HepG2 (cell line): ENCODE results near the gene PTGR1. TPM values are rescaled to one million over a fixed set of nuclear protein-coding genes. Genes with fewer than 3 reads are reported as not detected.

ENCODE experiments used
- CEBPB ChIP-seq: IDR thresholded peaks from 2 replicates; pipeline ENCODE4 v1.6.1; 2011; ENCODE audit warnings: low read depth, low read length, improper control_type of control experiment, borderline replicate concordance
- ELF3 ChIP-seq: IDR thresholded peaks from 2 replicates; pipeline ENCODE4 v1.6.1; 2016; ENCODE audit warnings: missing genetic modification reagents, missing compliant biosample characterization
- FOXK2 ChIP-seq: fragments of 450-650 bp; IDR thresholded peaks from 2 replicates; pipeline ENCODE4 v1.6.1; 2016
- GATAD1 ChIP-seq: IDR thresholded peaks from 2 replicates; pipeline ENCODE4 v1.6.1; 2016; ENCODE audit warnings: missing genetic modification reagents, missing compliant biosample characterization
- HNRNPUL1 ChIP-seq: fragments of 200-400 bp; formaldehyde crosslinking; IDR thresholded peaks from 2 replicates; pipeline ENCODE4 v1.6.1; 2017; ENCODE audit warnings: low read depth, mild to moderate bottlenecking, low read length, moderate library complexity
- KAT7 ChIP-seq: IDR thresholded peaks from 2 replicates; pipeline ENCODE4 v1.6.1; 2018; ENCODE audit warnings: borderline replicate concordance, missing compliant biosample characterization
- PHB2 ChIP-seq: fragments of 450-650 bp; IDR thresholded peaks from 2 replicates; pipeline ENCODE4 v1.6.1; 2018; ENCODE audit not compliant: partially characterized antibody
- PHF8 ChIP-seq: sonication (generic); formaldehyde crosslinking; IDR thresholded peaks from 2 replicates; pipeline ENCODE4 v1.5.0; 2020; ENCODE audit warnings: missing genetic modification reagents
- SIN3A ChIP-seq: IDR thresholded peaks from 2 replicates; pipeline ENCODE4 v1.6.1; 2011; ENCODE audit warnings: low read depth, mild to moderate bottlenecking, control low read depth, low read length, borderline replicate concordance
- TARDBP ChIP-seq: sonication (generic); formaldehyde crosslinking; IDR thresholded peaks from 2 replicates; pipeline ENCODE4 v1.8.0; 2022; ENCODE audit warnings: mild to moderate bottlenecking, missing genetic modification reagents
- YY1 ChIP-seq: IDR thresholded peaks from 2 replicates; pipeline ENCODE4 v1.6.1; 2011; ENCODE audit warnings: low read length, low read depth, moderate library complexity, mild to moderate bottlenecking; ENCODE audit not compliant: insufficient read depth, insufficient replicate concordance
- ZNF724P ChIP-seq: sonication (generic); formaldehyde crosslinking; IDR thresholded peaks from 2 replicates; pipeline ENCODE4 v1.8.0; 2022; ENCODE audit warnings: missing genetic modification reagents, borderline replicate concordance
- ZSCAN31 ChIP-seq: sonication (generic); formaldehyde crosslinking; IDR thresholded peaks from 2 replicates; pipeline ENCODE4 v1.5.0; 2020; ENCODE audit warnings: low read depth, mild to moderate bottlenecking, missing genetic modification reagents
- polyA plus RNA-seq, 8 experiments: library from polyadenylated mRNA; depleted of rRNA in 3 of 8; stranded (reverse) in 7 of 8; unstranded in 1 of 8; fragments of >200 nt; fragmentation: Illumina TruSeq in 4 of 8; extraction: Trizol in 4 of 8; gene quantifications; 2 replicates each; pipeline versions ENCODE4 v1.2.1 to v1.2.3, GENCODE V29; 2011 to 2016; ENCODE audit warnings: low read depth in 4 of 8, missing spikeins in 1 of 8, mixed read lengths in 1 of 8; ENCODE audit not compliant: insufficient read depth in 1 of 8
- total RNA-seq, 5 experiments: library from RNA; depleted of rRNA; stranded (reverse); fragments of >200 nt; fragmentation: Illumina TruSeq; extraction: Trizol; gene quantifications; 2 replicates each; pipeline ENCODE4 v1.2.3, GENCODE V29; 2016; ENCODE audit warnings: low read depth in 1 of 5
- TF ChIP-seq, protein P1 (sequence below): sonication (generic); formaldehyde crosslinking; IDR thresholded peaks from 2 replicates; pipeline ENCODE4 v1.5.1; 2020; ENCODE audit warnings: mild to moderate bottlenecking, missing genetic modification reagents, moderate library complexity
- TF ChIP-seq, protein P2 (sequence below): sonication (generic); formaldehyde crosslinking; IDR thresholded peaks from 2 replicates; pipeline ENCODE4 v1.5.1; 2020; ENCODE audit warnings: missing genetic modification reagents, mild to moderate bottlenecking, borderline replicate concordance
- TF ChIP-seq, protein P3 (sequence below): sonication (generic); formaldehyde crosslinking; IDR thresholded peaks from 2 replicates; pipeline ENCODE4 v1.4.0; 2020; ENCODE audit warnings: missing genetic modification reagents
- TF ChIP-seq, protein P4 (sequence below): sonication (generic); formaldehyde crosslinking; IDR thresholded peaks from 2 replicates; pipeline ENCODE4 v1.4.0; 2020; ENCODE audit warnings: missing genetic modification reagents
- TF ChIP-seq, protein P5 (sequence below): sonication (generic); formaldehyde crosslinking; IDR thresholded peaks from 2 replicates; pipeline ENCODE4 v1.8.1; 2023; ENCODE audit warnings: missing genetic modification reagents, mild to moderate bottlenecking, borderline replicate concordance
- TF ChIP-seq, protein P6 (sequence below): sonication (generic); formaldehyde crosslinking; IDR thresholded peaks from 2 replicates; pipeline ENCODE4 v1.4.0; 2020; ENCODE audit warnings: mild to moderate bottlenecking, missing genetic modification reagents
- TF ChIP-seq, protein P7 (sequence below): sonication (generic); formaldehyde crosslinking; IDR thresholded peaks from 2 replicates; pipeline ENCODE4 v1.9.0; 2021; ENCODE audit warnings: missing genetic modification reagents, borderline replicate concordance
- TF ChIP-seq, protein P8 (sequence below): sonication (generic); formaldehyde crosslinking; IDR thresholded peaks from 2 replicates; pipeline ENCODE4 v1.9.0; 2021; ENCODE audit warnings: missing genetic modification reagents, mild to moderate bottlenecking, borderline replicate concordance

PTGR1 gene
- total and polyA plus RNA-seq, 2 of the 13 experiments (the other 11 are each of a cell fraction or from before 2014, with no cell fraction given) = 6.0 to 15.8 TPM

DNA sequence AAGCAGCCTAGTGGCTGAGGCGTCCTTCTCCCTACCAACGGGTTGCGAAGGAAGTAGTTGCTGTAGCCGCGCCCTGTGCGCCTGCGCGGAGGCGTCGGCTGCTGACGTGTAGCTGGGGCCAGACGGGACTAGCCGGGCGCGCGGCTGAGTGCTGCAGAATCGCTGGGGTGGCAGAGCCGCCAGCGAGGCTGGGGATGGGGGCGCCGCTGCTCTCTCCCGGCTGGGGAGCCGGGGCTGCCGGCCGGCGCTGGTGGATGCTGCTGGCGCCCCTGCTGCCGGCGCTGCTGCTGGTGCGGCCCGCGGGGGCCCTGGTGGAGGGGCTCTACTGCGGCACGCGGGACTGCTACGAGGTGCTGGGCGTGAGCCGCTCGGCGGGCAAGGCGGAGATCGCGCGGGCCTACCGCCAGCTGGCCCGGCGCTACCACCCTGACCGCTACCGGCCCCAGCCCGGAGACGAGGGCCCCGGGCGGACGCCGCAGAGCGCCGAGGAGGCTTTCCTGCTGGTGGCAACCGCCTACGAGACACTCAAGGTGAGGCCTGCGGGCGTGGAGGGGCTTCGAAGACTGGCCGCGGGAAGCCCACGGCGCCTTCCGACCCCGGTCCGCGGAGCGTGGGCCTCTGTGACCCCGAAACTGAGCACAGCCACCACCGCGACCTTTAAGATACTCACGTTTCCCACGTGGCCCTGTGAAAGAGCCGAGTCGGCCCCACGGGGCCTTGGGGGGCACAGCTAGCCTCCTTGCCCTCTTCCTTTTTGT is 31.9 kb upstream of the PTGR1 start, which contains the start of gene DNAJC25 (continued):
- TF ChIP-seq, protein P1, sequence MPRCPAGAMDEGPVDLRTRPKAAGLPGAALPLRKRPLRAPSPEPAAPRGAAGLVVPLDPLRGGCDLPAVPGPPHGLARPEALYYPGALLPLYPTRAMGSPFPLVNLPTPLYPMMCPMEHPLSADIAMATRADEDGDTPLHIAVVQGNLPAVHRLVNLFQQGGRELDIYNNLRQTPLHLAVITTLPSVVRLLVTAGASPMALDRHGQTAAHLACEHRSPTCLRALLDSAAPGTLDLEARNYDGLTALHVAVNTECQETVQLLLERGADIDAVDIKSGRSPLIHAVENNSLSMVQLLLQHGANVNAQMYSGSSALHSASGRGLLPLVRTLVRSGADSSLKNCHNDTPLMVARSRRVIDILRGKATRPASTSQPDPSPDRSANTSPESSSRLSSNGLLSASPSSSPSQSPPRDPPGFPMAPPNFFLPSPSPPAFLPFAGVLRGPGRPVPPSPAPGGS (CRISPR knock-in tag) = peak; percentile 85; the same call in 1 of the 2 replicates
- TF ChIP-seq, protein P2, sequence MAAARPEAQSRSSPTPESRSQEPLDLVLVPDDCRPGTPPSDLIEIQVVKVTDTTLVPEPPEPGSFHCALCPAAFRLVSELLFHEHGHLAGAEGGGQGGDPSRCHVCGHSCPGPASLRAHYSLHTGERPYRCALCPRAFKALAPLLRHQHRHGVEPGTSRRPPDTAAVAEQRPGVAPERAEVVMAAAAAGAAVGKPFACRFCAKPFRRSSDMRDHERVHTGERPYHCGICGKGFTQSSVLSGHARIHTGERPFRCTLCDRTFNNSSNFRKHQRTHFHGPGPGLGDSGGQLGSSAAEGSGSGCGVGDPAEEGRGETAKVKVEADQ = peak; percentile 78; the same call in 1 of the 2 replicates
- TF ChIP-seq ZSCAN31 (CRISPR knock-in tag) (peak; percentile 90), ELF3 (CRISPR knock-in tag) (no peak; the same call in none of the 2 replicates), CEBPB (no peak), GATAD1 (no peak), TARDBP (CRISPR knock-in tag) (no peak; the same call in 1 of the 2 replicates), KAT7 (CRISPR knock-in tag) (no peak), FOXK2 (no peak), YY1 (no peak), ZNF724P (peak; percentile 77; the same call in 1 of the 2 replicates), PHB2 (no peak), PHF8 (CRISPR knock-in tag) (peak; percentile 84), HNRNPUL1 (no peak), SIN3A (peak; percentile 86; the same call in 1 of the 2 replicates)
- TF ChIP-seq, protein P3, sequence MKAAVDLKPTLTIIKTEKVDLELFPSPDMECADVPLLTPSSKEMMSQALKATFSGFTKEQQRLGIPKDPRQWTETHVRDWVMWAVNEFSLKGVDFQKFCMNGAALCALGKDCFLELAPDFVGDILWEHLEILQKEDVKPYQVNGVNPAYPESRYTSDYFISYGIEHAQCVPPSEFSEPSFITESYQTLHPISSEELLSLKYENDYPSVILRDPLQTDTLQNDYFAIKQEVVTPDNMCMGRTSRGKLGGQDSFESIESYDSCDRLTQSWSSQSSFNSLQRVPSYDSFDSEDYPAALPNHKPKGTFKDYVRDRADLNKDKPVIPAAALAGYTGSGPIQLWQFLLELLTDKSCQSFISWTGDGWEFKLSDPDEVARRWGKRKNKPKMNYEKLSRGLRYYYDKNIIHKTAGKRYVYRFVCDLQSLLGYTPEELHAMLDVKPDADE (CRISPR knock-in tag) = no peak
- TF ChIP-seq, protein P4, sequence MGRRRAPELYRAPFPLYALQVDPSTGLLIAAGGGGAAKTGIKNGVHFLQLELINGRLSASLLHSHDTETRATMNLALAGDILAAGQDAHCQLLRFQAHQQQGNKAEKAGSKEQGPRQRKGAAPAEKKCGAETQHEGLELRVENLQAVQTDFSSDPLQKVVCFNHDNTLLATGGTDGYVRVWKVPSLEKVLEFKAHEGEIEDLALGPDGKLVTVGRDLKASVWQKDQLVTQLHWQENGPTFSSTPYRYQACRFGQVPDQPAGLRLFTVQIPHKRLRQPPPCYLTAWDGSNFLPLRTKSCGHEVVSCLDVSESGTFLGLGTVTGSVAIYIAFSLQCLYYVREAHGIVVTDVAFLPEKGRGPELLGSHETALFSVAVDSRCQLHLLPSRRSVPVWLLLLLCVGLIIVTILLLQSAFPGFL (CRISPR knock-in tag) = no peak
- TF ChIP-seq, protein P5, sequence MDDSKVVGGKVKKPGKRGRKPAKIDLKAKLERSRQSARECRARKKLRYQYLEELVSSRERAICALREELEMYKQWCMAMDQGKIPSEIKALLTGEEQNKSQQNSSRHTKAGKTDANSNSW (CRISPR knock-in tag) = no peak
- TF ChIP-seq, protein P6, sequence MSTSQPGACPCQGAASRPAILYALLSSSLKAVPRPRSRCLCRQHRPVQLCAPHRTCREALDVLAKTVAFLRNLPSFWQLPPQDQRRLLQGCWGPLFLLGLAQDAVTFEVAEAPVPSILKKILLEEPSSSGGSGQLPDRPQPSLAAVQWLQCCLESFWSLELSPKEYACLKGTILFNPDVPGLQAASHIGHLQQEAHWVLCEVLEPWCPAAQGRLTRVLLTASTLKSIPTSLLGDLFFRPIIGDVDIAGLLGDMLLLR (CRISPR knock-in tag) = peak; percentile 50; the same call in 1 of the 2 replicates
- TF ChIP-seq, protein P7, sequence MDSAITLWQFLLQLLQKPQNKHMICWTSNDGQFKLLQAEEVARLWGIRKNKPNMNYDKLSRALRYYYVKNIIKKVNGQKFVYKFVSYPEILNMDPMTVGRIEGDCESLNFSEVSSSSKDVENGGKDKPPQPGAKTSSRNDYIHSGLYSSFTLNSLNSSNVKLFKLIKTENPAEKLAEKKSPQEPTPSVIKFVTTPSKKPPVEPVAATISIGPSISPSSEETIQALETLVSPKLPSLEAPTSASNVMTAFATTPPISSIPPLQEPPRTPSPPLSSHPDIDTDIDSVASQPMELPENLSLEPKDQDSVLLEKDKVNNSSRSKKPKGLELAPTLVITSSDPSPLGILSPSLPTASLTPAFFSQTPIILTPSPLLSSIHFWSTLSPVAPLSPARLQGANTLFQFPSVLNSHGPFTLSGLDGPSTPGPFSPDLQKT (CRISPR knock-in tag) = no peak
- TF ChIP-seq, protein P8, sequence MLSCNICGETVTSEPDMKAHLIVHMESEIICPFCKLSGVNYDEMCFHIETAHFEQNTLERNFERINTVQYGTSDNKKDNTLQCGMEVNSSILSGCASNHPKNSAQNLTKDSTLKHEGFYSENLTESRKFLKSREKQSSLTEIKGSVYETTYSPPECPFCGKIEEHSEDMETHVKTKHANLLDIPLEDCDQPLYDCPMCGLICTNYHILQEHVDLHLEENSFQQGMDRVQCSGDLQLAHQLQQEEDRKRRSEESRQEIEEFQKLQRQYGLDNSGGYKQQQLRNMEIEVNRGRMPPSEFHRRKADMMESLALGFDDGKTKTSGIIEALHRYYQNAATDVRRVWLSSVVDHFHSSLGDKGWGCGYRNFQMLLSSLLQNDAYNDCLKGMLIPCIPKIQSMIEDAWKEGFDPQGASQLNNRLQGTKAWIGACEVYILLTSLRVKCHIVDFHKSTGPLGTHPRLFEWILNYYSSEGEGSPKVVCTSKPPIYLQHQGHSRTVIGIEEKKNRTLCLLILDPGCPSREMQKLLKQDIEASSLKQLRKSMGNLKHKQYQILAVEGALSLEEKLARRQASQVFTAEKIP (CRISPR knock-in tag) = no peak
